GM10266 (cell line): Measurements from ENCODE around the gene PUM2.
A peak's percentile ranks its signal among the peaks of the same experiment; 100 is the strongest.

Source experiments
- DNase-seq: peaks from one replicate; pipeline ENCODE4 v3.0.0; 2012; ENCODE audit errors: extremely low spot score
- CTCF ChIP-seq: IDR thresholded peaks from 2 replicates; pipeline ENCODE4 v1.5.1; 2012; ENCODE audit warnings: mild to moderate bottlenecking, low read depth; ENCODE audit not compliant: control insufficient read depth, insufficient read depth; ENCODE audit errors: missing control alignments

The PUM2 gene

DNA sequence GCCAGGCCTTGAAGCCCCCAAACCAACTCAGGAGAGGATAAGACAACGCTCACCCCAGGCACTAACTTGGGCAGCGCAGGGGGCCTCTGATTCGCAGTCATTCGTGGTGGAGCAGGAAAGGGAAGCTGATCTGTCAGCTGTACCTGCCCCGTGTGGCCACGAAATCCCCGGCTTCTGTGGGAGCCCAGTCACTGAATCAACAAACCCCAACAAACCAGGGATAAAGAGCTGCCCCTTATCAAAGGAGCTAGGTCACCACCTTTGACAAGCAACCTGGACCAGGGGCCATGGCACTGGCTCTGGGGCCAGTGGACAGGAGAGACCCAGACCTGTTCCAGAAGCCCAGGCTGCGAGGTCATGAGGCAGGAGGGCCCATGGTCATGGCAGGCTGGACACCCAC is 140.2 kb downstream of the PUM2 start:
- no peak for DNase-seq
- TF ChIP-seq CTCF: no peak

GRCh38 chr2:20209373-20210109 is 141.1 kb downstream of the PUM2 start:
- DNase-seq: no peak
- no peak for TF ChIP-seq CTCF

DNA sequence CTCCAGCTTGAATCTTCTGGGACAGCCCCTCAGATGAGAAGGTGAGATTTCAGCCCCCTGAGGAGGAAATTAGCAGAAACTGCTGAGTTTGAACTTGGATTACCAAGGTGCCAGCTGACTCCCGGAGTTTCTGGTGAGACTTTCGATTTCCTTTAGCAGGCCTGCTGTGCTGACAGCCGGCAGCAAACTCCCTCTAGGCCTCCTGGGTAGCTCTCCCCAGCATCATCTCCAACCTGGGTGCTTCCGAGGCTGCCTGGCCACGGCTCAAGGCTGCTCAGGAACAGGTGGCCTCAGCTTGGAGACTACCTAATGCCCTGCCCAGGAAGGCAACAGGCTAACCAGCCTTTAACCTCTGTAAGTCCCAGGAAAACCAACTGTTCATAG is 142.2 kb downstream of the PUM2 start:
- DNase-seq: no peak
- TF ChIP-seq CTCF: no peak

DNA sequence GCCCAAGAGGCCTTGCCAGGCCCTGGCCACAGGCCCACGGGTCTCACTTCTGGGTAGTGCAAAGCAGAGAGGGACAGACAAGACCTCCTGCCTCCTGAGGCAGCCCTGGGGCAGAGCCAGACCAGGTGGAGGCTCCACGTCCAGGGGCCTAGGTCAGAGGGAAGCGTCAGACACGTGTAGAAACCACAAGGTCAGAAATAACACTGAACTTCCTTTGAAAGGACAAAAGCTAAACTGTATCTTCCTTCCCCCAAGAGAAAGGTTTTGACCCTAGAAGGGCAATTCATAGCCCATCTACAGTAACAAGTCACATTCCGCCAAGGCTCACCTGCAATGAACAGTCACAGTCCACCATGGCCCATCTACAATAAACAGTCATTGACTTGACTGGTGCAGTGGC is 143.6 kb downstream of the PUM2 start:
- peak; percentile 44 for DNase-seq
- no peak for TF ChIP-seq CTCF

- no peak for TF ChIP-seq CTCF
- no peak for DNase-seq
Measured at GRCh38 chr2:20205915-20206524, 144.6 kb downstream of the PUM2 start.

DNA sequence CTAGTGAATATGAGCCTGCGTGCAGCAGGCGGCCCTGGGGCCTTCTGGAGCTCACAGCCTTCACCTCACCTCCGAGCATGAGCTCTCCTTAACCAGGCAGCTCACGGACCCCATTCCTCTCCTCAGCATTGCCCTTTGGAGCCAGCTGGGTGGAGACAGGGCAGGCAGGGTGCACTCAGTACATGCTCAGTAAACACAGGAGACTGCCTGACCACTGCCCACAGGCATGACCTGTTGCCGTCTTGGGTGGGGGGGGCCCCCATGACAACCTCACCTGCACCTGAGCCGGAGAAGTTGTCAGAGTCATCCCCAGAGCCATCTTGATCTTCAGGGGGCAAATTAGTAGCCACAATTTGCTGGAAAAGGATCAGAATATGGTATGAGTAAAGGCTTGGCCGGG is 145.6 kb downstream of the PUM2 start:
- DNase-seq: no peak
- TF ChIP-seq CTCF: no peak

DNA sequence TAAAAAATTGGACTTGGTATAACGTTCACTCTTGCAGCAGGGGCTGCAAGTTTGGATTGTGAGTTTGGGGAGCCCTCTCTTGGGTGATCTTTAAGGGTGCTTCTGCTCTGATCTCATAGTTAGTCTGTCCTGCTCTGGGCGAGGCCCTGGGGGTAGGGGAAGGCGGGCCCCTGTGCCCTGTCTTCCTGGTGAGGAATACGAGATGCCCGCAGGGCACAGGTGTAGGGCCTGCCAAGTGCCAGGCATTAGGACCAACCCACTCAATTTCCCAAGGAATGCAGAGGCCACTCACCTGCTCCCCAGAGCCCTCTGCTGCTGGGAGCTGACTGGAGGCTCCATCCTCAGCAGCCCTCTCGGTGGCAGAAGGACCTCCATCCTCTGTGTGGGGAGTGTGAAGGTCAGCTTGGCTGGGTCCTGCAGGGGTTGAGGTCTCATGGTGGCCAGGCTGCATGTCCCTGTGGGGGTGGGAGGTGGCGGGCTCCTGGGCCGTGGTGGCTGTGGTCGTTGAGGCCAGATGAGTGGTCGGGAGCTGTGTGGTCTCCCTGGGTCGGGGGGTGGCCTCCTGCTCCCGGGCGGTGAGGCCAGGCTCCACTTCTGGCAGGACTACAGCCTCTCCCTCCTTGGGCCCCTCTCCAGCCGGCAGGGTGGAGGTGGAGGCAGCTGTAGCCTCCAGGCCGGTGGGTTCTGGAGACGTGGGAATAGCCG is 147.0 kb downstream of the PUM2 start:
- TF ChIP-seq CTCF: no peak
- DNase-seq: no peak
